Neural cell (in vitro differentiated cells): ENCODE data around the gene CACUL1. TPM values are rescaled to one million over a fixed set of nuclear protein-coding genes. Genes with fewer than 3 reads are reported as not detected.

Experiments
- H2AFZ ChIP-seq: fragments of 200-600, 300-800 bp; sonication (generic), shearing (Covaris generic); 2 replicates; pipeline ENCODE4 v1.6.0; 2014; ENCODE audit warnings: low read depth, mild to moderate bottlenecking, antibody characterized with exemption, low read length, moderate library complexity
- H3F3A ChIP-seq: fragments of 200-600 bp; shearing (Covaris generic); 2 replicates; pipeline ENCODE4 v1.6.1; 2016; ENCODE audit warnings: mild to moderate bottlenecking, moderate library complexity, mixed read lengths, antibody characterized with exemption, low read length; ENCODE audit not compliant: insufficient read depth, poor library complexity, severe bottlenecking
- H3K27ac ChIP-seq: fragments of 200-600, 300-800 bp; sonication (generic), shearing (Covaris generic); 2 replicates; pipeline ENCODE4 v1.5.1; 2014; ENCODE audit warnings: mild to moderate bottlenecking, low read length, moderate library complexity
- H3K27me3 ChIP-seq: fragments of 300-800, 200-600 bp; sonication (generic), shearing (Covaris generic); 2 replicates; pipeline ENCODE4 v1.6.0; 2014; ENCODE audit warnings: mild to moderate bottlenecking, low read depth, low read length, moderate library complexity; ENCODE audit not compliant: insufficient read depth
- H3K36me3 ChIP-seq: fragments of 300-800, 200-600 bp; sonication (generic), shearing (Covaris generic); 2 replicates; pipeline ENCODE4 v1.5.1; 2014; ENCODE audit warnings: mild to moderate bottlenecking, antibody characterized with exemption, low read length, moderate library complexity; ENCODE audit not compliant: insufficient read depth
- H3K4me2 ChIP-seq: fragments of 300-800, 200-600 bp; sonication (generic), shearing (Covaris generic); 2 replicates; pipeline ENCODE4 v1.6.0; 2014; ENCODE audit warnings: mild to moderate bottlenecking, low read length
- H3K4me3 ChIP-seq: fragments of 300-800, 200-600 bp; sonication (generic), shearing (Covaris generic); 2 replicates; pipeline ENCODE4 v1.5.1; 2014; ENCODE audit warnings: mild to moderate bottlenecking, low read length, moderate library complexity
- H3K79me2 ChIP-seq: fragments of 200-600 bp; shearing (Covaris generic); replicated peaks from 2 replicates; pipeline ENCODE4 v1.6.0; 2014; ENCODE audit warnings: mild to moderate bottlenecking, low read length, moderate library complexity; ENCODE audit not compliant: insufficient read depth
- H3K9ac ChIP-seq: fragments of 300-800, 200-600 bp; sonication (generic), shearing (Covaris generic); 2 replicates; pipeline ENCODE4 v1.6.1; 2016; ENCODE audit warnings: mild to moderate bottlenecking, low read length, mixed read lengths
- H3K9me2 ChIP-seq: fragments of 200-600 bp; shearing (Covaris generic); 2 replicates; pipeline ENCODE4 v1.6.1; 2016; ENCODE audit warnings: mild to moderate bottlenecking, low read length, mixed read lengths; ENCODE audit not compliant: insufficient read depth
- H3K9me3 ChIP-seq: fragments of 200-600, 300-800 bp; sonication (generic), shearing (Covaris generic); 2 replicates; pipeline ENCODE4 v1.6.1; 2016; ENCODE audit warnings: mild to moderate bottlenecking, mixed run types, low read length, moderate library complexity, mixed read lengths
- H4K20me1 ChIP-seq: fragments of 200-600 bp; shearing (Covaris generic); 2 replicates; pipeline ENCODE4 v1.6.1; 2016; ENCODE audit warnings: mild to moderate bottlenecking, mixed run types; ENCODE audit not compliant: insufficient read depth
- CTCF ChIP-seq: fragments of 450-650 bp; IDR thresholded peaks from 2 replicates; pipeline ENCODE4 v1.5.1; 2014; ENCODE audit warnings: antibody characterized with exemption, mild to moderate bottlenecking, moderate library complexity; ENCODE audit not compliant: poor library complexity, severe bottlenecking
- EP300 ChIP-seq: fragments of 450-650 bp; conservative IDR thresholded peaks from 2 replicates; pipeline ENCODE4 v1.6.1; 2014; ENCODE audit warnings: antibody characterized with exemption, mild to moderate bottlenecking, moderate library complexity; ENCODE audit not compliant: poor library complexity, severe bottlenecking
- EZH2 ChIP-seq: fragments of 200-600, 300-800 bp; shearing (Covaris generic), sonication (generic); IDR thresholded peaks from 2 replicates; pipeline ENCODE4 v1.6.1; 2014; ENCODE audit warnings: antibody characterized with exemption, low read length, borderline replicate concordance, mild to moderate bottlenecking; ENCODE audit not compliant: insufficient read depth, poor library complexity, severe bottlenecking
- MXI1 ChIP-seq: fragments of 450-650 bp; conservative IDR thresholded peaks from 2 replicates; pipeline ENCODE4 v1.6.1; 2014; ENCODE audit warnings: antibody characterized with exemption, mild to moderate bottlenecking; ENCODE audit not compliant: poor library complexity, severe bottlenecking
- POLR2AphosphoS5 ChIP-seq: IDR thresholded peaks from 2 replicates; pipeline ENCODE4 v1.6.1; 2012
- RAD21 ChIP-seq: fragments of 450-650 bp; conservative IDR thresholded peaks from 2 replicates; pipeline ENCODE4 v1.6.1; 2014; ENCODE audit warnings: antibody characterized with exemption, mild to moderate bottlenecking, moderate library complexity
- SMC3 ChIP-seq: fragments of 450-650 bp; conservative IDR thresholded peaks from 2 replicates; pipeline ENCODE4 v1.6.1; 2014; ENCODE audit warnings: antibody characterized with exemption, mild to moderate bottlenecking, moderate library complexity; ENCODE audit not compliant: poor library complexity
- TAF1 ChIP-seq: IDR thresholded peaks from 2 replicates; pipeline ENCODE4 v1.6.1; 2012; ENCODE audit warnings: low read depth
- polyA plus RNA-seq: library from polyadenylated mRNA; depleted of rRNA; stranded (reverse); fragments of >200 nt; gene quantifications from 2 replicates; pipeline ENCODE4 v1.2.3, GENCODE V29; 2014
- TF ChIP-seq, protein P1 (sequence below): IDR thresholded peaks from 2 replicates; pipeline ENCODE4 v1.6.1; 2012; ENCODE audit warnings: borderline replicate concordance

Gene CACUL1
- polyA plus RNA-seq, 1 donor from 2014 or later = 12.8 TPM

DNA sequence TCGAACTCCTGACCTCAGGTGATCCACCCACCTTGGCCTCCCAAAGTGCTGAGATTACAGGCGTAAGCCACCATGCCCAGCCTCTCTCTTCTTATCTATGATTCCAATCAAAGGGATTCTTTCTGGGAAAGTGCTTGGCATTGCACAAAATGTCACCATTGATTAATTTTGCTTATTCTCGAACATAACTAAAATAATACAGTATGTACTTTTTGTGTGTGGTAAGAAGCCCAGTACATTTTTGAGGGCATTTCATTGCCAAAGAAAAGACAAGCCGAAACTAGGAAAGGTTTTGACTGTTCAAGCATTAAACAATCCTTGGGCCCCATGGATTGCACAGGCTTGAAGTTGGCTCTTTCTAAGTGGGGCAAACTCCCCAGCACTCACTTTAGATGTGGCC is 18.3 kb upstream of the CACUL1 start (continued):
- no peak for TF ChIP-seq SMC3
- TF ChIP-seq EZH2 = no peak

DNA sequence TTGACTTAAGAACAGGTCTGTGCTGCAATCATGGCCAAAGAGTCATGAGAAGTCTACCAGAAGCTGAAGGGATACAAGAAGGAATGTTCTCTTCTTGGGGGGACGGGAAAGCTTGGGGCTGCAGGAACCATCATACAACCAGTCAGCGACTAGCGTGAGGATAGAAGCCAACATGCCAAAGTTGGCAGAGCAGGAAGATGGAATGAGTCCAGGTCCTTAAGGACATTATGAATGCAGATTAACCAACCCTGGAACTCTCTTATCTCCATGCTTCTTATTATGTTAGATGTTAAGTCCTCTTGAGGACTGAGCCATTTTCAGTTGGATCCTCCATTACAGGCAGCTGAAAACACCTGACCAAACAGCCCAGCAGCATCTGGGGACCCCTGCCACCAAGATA is 17.2 kb upstream of the CACUL1 start:
- TF ChIP-seq EP300 = no peak
- TF ChIP-seq POLR2AphosphoS5 = no peak
- TF ChIP-seq CTCF = no peak
- TF ChIP-seq EZH2 = no peak
- TF ChIP-seq TAF1 = no peak
- TF ChIP-seq MXI1 = no peak
- TF ChIP-seq RAD21 = no peak
- TF ChIP-seq, protein P1, sequence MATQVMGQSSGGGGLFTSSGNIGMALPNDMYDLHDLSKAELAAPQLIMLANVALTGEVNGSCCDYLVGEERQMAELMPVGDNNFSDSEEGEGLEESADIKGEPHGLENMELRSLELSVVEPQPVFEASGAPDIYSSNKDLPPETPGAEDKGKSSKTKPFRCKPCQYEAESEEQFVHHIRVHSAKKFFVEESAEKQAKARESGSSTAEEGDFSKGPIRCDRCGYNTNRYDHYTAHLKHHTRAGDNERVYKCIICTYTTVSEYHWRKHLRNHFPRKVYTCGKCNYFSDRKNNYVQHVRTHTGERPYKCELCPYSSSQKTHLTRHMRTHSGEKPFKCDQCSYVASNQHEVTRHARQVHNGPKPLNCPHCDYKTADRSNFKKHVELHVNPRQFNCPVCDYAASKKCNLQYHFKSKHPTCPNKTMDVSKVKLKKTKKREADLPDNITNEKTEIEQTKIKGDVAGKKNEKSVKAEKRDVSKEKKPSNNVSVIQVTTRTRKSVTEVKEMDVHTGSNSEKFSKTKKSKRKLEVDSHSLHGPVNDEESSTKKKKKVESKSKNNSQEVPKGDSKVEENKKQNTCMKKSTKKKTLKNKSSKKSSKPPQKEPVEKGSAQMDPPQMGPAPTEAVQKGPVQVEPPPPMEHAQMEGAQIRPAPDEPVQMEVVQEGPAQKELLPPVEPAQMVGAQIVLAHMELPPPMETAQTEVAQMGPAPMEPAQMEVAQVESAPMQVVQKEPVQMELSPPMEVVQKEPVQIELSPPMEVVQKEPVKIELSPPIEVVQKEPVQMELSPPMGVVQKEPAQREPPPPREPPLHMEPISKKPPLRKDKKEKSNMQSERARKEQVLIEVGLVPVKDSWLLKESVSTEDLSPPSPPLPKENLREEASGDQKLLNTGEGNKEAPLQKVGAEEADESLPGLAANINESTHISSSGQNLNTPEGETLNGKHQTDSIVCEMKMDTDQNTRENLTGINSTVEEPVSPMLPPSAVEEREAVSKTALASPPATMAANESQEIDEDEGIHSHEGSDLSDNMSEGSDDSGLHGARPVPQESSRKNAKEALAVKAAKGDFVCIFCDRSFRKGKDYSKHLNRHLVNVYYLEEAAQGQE = no peak
- TF ChIP-seq SMC3 = no peak
- Histone ChIP-seq H3K9me2 (no peaks in the 10 kb centered on the region), H3K9ac (no peak overlapping the region), H3K27ac (no peak overlapping the region), H3K4me2 (no peak overlapping the region), H3K27me3 (no peaks in the 10 kb centered on the region), H3K4me3 (no peak overlapping the region), H4K20me1 (no peaks in the 10 kb centered on the region), H2AFZ (no peak overlapping the region), H3F3A (no peaks in the 10 kb centered on the region), H3K9me3 (no peaks in the 10 kb centered on the region), H3K79me2 (no peaks in the 10 kb centered on the region), H3K36me3 (no peaks in the 10 kb centered on the region)

DNA sequence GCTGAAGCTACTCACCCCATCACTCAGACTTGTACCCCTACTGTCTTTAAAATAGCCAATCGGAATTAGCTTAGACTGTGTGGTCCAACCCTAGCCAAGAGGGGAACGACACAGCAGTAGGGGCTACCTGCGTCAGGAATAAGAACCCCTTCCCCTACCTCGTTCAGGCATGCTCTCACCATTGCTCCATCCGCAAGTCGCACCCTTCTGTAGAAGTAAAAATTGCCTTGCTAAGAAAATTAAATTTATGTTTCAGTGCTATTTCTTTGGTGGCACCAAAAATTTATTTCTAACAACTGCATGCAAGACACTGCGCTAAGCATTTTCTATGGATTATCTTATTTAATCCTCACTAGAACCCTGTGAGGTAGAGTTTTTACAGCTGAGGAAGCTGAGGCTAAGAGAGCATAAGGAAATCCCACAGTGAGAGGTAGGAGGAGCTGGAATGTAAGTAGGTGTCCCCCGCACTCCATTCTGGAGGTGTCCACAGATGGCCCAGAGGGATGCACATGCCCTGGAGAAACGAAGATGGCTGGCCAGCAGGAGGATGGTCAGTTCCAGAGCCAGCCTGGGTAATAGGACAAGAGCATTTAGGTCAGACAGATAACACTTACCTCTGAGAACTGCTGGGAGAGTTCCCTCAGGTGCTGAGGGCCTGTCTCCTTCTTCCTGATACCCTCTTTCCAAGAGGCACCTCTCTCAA is 15.3 kb upstream of the CACUL1 start:
- TF ChIP-seq EZH2 = no peak
- no peak for TF ChIP-seq MXI1
- no peak for TF ChIP-seq EP300
- TF ChIP-seq TAF1 = no peak
- no peak for TF ChIP-seq CTCF
- no peak for TF ChIP-seq SMC3
- TF ChIP-seq RAD21 = no peak
- TF ChIP-seq, protein P1 = no peak
- TF ChIP-seq POLR2AphosphoS5 = no peak
- no peak overlapping the region for H3K4me2 ChIP-seq
- no peaks in the 10 kb centered on the region for H3K27me3 ChIP-seq
- H3K79me2 ChIP-seq = no peaks in the 10 kb centered on the region
- no peak overlapping the region for H3K9ac ChIP-seq
- no peak overlapping the region for H2AFZ ChIP-seq
- no peaks in the 10 kb centered on the region for H3F3A ChIP-seq
- no peaks in the 10 kb centered on the region for H4K20me1 ChIP-seq
- H3K36me3 ChIP-seq = no peaks in the 10 kb centered on the region
- no peaks in the 10 kb centered on the region for H3K9me3 ChIP-seq
- H3K4me3 ChIP-seq = no peak overlapping the region
- no peak overlapping the region for H3K27ac ChIP-seq
- H3K9me2 ChIP-seq = no peaks in the 10 kb centered on the region
